ENCODE measurements around the gene AKAP1. TPM values are rescaled to one million over a fixed set of nuclear protein-coding genes. Genes with fewer than 3 reads are reported as not detected.

AKAP1 gene
- total and polyA plus RNA-seq, 2 donors (not counting 1 experiment from before 2014, with no cell fraction given): 4.8 to 9.1 TPM

DNA sequence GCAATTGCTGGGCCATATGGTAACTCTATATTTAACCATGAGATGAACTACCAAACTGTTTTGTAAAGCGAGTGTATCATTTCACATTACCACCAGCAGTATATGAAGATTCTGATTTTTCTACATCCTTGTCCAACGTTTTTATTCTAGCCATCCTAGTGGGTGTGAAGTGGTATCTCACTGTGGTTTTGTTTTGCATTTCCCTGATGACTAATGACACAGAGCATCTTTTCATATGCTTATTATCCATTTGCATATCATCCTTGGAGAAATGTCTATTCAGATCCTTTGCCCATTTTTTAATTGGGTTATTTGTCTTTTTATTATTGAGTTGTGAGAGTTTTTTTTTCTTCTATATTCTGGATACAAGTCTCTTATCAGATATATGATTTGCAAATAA, 83.6 kb downstream of the AKAP1 start:
- Histone ChIP-seq H3K4me3 (replicated peaks in 1 of 4; ENCODE audit: control extremely low read depth in 1 of 4, insufficient read depth in 1 of 4, low read depth in 3 of 4, low read length in 4 of 4) (no peak overlapping the region), H3K4me2 (ENCODE audit: extremely low read depth, insufficient read depth, low read length) (no peak overlapping the region)
- no peak for DNase-seq (ENCODE audit: low read depth in 2 of 2)

DNA sequence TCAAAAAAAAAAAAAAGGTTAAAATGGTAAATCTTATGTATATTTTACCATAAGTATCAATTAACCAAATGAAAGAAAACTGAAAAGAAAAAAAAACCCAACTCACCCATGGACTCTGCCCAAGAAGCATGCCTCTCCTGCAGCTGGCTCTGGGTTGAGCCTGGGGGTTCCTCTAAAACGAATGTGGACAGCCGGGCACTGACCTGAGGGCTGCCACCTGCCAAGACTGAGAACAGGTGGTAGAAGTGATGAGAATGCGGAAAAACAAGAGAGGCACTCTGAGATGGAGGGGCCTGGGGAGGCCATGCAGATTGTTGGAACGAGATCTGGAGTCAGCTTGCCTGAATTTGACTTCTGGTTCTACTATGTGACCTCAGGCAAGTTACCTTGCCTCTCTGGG, 85.8 kb downstream of the AKAP1 start:
- TF ChIP-seq EZH2 (IDR thresholded peaks at IDR 0.05; ENCODE audit: low read length, missing control alignments): no peak
- no peak for TF ChIP-seq CTCF (conservative IDR thresholded peaks at IDR 0.05 in 1 of 2, IDR thresholded peaks at IDR 0.05 in 1 of 2; ENCODE audit: low read depth in 1 of 2, low read length in 2 of 2)
- H3K27ac ChIP-seq (ENCODE audit: insufficient read depth, low read length): no peak overlapping the region

More for the DNA sequence above, 83.6 kb downstream of the AKAP1 start:
- Histone ChIP-seq H3K9me3 (ENCODE audit: control insufficient read depth, insufficient read depth, low read depth, low read length) (no peaks in the 10 kb centered on the region), H3K36me3 (ENCODE audit: control insufficient read depth, insufficient read depth, low read length) (no peaks in the 10 kb centered on the region), H3K27me3 (ENCODE audit: control insufficient read depth, insufficient read depth, low read length) (no peaks in the 10 kb centered on the region), H3K27ac (ENCODE audit: insufficient read depth, low read length) (no peak overlapping the region), H3K4me1 (ENCODE audit: control insufficient read depth, extremely low read depth, insufficient read depth, low read length) (no peaks in the 10 kb centered on the region), H4K20me1 (ENCODE audit: control insufficient read depth, extremely low read depth, insufficient read depth, low read length) (no peaks in the 10 kb centered on the region), H2AFZ (ENCODE audit: low read length) (no peak overlapping the region), H3K79me2 (ENCODE audit: control insufficient read depth, insufficient read depth, low read length) (no peaks in the 10 kb centered on the region), H3K9ac (ENCODE audit: insufficient read depth, low read length) (no peak overlapping the region)
- TF ChIP-seq CTCF (conservative IDR thresholded peaks at IDR 0.05 in 1 of 2, IDR thresholded peaks at IDR 0.05 in 1 of 2; ENCODE audit: low read depth in 1 of 2, low read length in 2 of 2) (no peak), EZH2 (IDR thresholded peaks at IDR 0.05; ENCODE audit: low read length, missing control alignments) (no peak)

More for the DNA sequence above, 85.8 kb downstream of the AKAP1 start:
- H3K27me3 ChIP-seq (ENCODE audit: control insufficient read depth, insufficient read depth, low read length): no peaks in the 10 kb centered on the region
- H3K4me2 ChIP-seq (ENCODE audit: extremely low read depth, insufficient read depth, low read length): no peak overlapping the region
- no peak overlapping the region for H3K4me3 ChIP-seq (replicated peaks in 1 of 4; ENCODE audit: control extremely low read depth in 1 of 4, insufficient read depth in 1 of 4, low read depth in 3 of 4, low read length in 4 of 4)
- no peaks in the 10 kb centered on the region for H3K36me3 ChIP-seq (ENCODE audit: control insufficient read depth, insufficient read depth, low read length)
- no peak overlapping the region for H3K9ac ChIP-seq (ENCODE audit: insufficient read depth, low read length)
- no peak overlapping the region for H2AFZ ChIP-seq (ENCODE audit: low read length)
- no peaks in the 10 kb centered on the region for H3K79me2 ChIP-seq (ENCODE audit: control insufficient read depth, insufficient read depth, low read length)
- no peaks in the 10 kb centered on the region for H4K20me1 ChIP-seq (ENCODE audit: control insufficient read depth, extremely low read depth, insufficient read depth, low read length)
- H3K4me1 ChIP-seq (ENCODE audit: control insufficient read depth, extremely low read depth, insufficient read depth, low read length): no peaks in the 10 kb centered on the region
- DNase-seq (ENCODE audit: low read depth in 2 of 2): no peak
- no peaks in the 10 kb centered on the region for H3K9me3 ChIP-seq (ENCODE audit: control insufficient read depth, insufficient read depth, low read depth, low read length)

Other genes with a start within 250 kb of the AKAP1 start
- 34.2 and 53.3 TPM in 2 replicates for gene TRIM25, start 171.2 kb upstream of the AKAP1 start, total RNA-seq
- 53.9 and 67.8 TPM in 2 replicates for gene TRIM25, start 171.2 kb upstream of the AKAP1 start, polyA plus RNA-seq
- gene COIL, start 124.2 kb upstream of the AKAP1 start, total RNA-seq: 11.8 and 12.1 TPM in 2 replicates
- gene COIL, start 124.2 kb upstream of the AKAP1 start, polyA plus RNA-seq: 7.3 and 7.7 TPM in 2 replicates
- gene SCPEP1, start 107.1 kb upstream of the AKAP1 start, total RNA-seq: 93.0 and 101 TPM in 2 replicates
- gene SCPEP1, start 107.1 kb upstream of the AKAP1 start, polyA plus RNA-seq: 67.5 and 84.7 TPM in 2 replicates
- gene MSI2, start 171.3 kb downstream of the AKAP1 start, total RNA-seq: 11.0 and 14.2 TPM in 2 replicates
- 6.8 and 9.2 TPM in 2 replicates for gene MSI2, start 171.3 kb downstream of the AKAP1 start, polyA plus RNA-seq